Mesodermal cell (in vitro differentiated cells): ENCODE data around the gene CCDC198.
A peak's percentile ranks its signal among the peaks of the same experiment; 100 is the strongest.

Experiments used
- H3K27ac ChIP-seq: 2 replicates; pipeline ENCODE4 v1.7.0; 2013; ENCODE audit warnings: mild to moderate bottlenecking, low read depth, low read length, moderate library complexity; ENCODE audit not compliant: severe bottlenecking
- H3K36me3 ChIP-seq: 2 replicates; pipeline ENCODE4 v1.7.1; 2013; ENCODE audit warnings: mild to moderate bottlenecking, low read length, moderate library complexity; ENCODE audit not compliant: control insufficient read depth, insufficient read depth
- H3K4me1 ChIP-seq: one replicate; pipeline ENCODE4 v1.7.1; 2013; ENCODE audit warnings: mild to moderate bottlenecking, low read length; ENCODE audit not compliant: insufficient read depth, control insufficient read depth, poor library complexity, severe bottlenecking
- H3K4me3 ChIP-seq: 2 replicates; pipeline ENCODE4 v1.7.0; 2013; ENCODE audit warnings: low read length, control low read depth, mild to moderate bottlenecking; ENCODE audit not compliant: insufficient read depth, poor library complexity, severe bottlenecking; ENCODE audit errors: extremely low read depth
- H3K9me3 ChIP-seq: 2 replicates; pipeline ENCODE4 v1.7.1; 2013; ENCODE audit warnings: mild to moderate bottlenecking, low read length, moderate library complexity; ENCODE audit not compliant: control insufficient read depth
- WGBS, 2 experiments: methylation state at CpG; one replicate each; pipeline ENCODE4 v1.1.5; 2013; ENCODE audit warnings: missing lambda C conversion rate in 2 of 2; ENCODE audit not compliant: insufficient coverage in 2 of 2; 5-methylcytosine and 5-hydroxymethylcytosine counted together

CCDC198 gene

DNA sequence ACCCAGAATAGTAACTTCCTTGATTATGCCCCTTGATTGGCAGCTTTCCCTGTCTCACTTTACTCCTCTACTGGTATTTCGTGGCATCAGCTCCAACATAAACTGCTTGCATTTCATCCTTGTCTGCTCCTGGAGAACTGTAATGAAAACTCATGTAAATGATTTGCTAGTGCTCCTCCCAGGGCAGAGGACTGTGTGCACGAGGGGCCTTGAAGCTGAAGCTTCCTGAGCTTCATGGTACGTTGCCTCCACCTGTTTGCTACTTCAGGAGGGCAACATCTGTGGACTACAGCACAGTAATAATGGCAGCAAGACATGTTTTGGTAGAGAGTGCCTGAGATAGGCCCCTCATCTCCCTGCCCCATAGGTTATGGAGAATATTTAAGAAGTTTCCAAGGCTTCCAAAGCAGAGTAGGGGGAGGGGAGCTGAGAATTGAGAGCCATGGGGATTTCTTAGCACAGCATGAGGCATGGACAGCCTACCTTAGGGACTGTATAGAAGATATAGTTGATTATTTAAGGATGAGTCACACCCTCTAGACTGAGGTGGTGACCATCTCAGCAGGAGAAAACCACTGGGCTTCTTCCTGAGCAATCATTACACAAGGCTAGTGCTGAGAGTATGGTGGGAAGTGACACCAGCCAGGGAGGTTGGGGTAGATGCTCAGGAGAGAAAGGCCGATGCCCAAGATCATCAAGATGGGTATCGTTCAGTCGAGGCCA is 29.5 kb downstream of the CCDC198 start:
- peaks cover 5% of the 10 kb centered on the region for H3K9me3 ChIP-seq
- 72 to 91% methylated on average over 2 to 3 of the region's 6 CpGs for WGBS, 2 experiments

GRCh38 chr14:57462551-57462950 is 31.1 kb downstream of the CCDC198 start:
- Histone ChIP-seq H3K4me1 (no peaks in the 10 kb centered on the region), H3K27ac (no peak overlapping the region), H3K9me3 (no peaks in the 10 kb centered on the region), H3K36me3 (no peaks in the 10 kb centered on the region), H3K4me3 (no peak overlapping the region)
- WGBS, 2 experiments: 100% methylated on average over 2 of the region's 3 CpGs; no CpG with 5 or more reads in 1 of the 2 experiments

More for the DNA sequence above, 29.5 kb downstream of the CCDC198 start:
- Histone ChIP-seq H3K36me3 (no peaks in the 10 kb centered on the region), H3K27ac (no peak overlapping the region), H3K4me1 (no peaks in the 10 kb centered on the region), H3K4me3 (no peak overlapping the region)

GRCh38 chr14:57461777-57462320 is 31.8 kb downstream of the CCDC198 start:
- no peaks in the 10 kb centered on the region for H3K36me3 ChIP-seq
- no peaks in the 10 kb centered on the region for H3K4me1 ChIP-seq
- no peaks in the 10 kb centered on the region for H3K9me3 ChIP-seq
- H3K4me3 ChIP-seq: no peak overlapping the region
- peak overlapping the region; percentile 31 for H3K27ac ChIP-seq
- 90 to 92% methylated on average over 3 of the region's 5 CpGs for WGBS, 2 experiments

DNA sequence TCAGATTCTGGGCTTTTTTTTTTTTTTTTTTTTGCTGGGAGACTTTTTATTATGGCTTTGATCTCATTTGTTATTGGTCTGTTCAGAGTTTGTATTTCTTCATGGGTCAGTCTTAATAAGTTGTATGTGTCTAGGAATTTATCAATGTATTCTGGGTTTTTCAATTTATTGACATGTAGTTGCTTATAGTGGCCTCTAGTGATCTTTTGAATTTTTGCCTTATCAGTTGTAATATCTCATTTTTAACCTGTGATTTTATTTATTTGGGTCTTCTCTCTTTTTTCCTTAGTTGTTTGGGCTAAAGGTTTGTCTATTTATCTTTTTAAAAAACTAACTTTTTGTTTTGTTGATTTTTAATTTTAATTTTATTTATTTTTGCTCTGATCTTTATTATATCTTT is 57.7 kb downstream of the CCDC198 start:
- no peak overlapping the region for H3K4me3 ChIP-seq
- no peak overlapping the region for H3K27ac ChIP-seq
- H3K9me3 ChIP-seq: no peaks in the 10 kb centered on the region
- no peaks in the 10 kb centered on the region for H3K36me3 ChIP-seq
- no peaks in the 10 kb centered on the region for H3K4me1 ChIP-seq

DNA sequence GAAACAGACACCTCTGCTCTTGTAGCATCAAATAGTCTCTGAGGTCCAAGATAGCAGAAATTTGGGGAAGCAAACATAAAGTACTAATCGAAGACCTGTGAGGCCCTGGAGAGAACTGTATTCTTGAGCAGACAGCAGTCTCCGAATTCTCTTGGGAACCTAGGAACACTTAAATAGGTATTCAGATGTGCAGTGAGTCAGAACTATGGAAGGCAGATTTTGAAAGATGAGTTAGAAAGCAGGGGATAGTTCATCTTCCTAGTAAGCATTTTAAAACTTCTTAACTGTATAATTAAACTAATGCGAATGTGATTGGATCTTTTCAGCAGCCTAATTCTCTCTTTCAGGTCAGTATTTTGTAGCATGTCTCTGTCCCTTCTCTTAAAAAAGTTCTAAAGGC is 72.7 kb downstream of the CCDC198 start:
- Histone ChIP-seq H3K4me3 (no peak overlapping the region), H3K9me3 (no peaks in the 10 kb centered on the region), H3K27ac (no peak overlapping the region), H3K4me1 (no peaks in the 10 kb centered on the region), H3K36me3 (no peaks in the 10 kb centered on the region)
- WGBS, 2 experiments: 100% methylated on average over 2 of the region's 3 CpGs

DNA sequence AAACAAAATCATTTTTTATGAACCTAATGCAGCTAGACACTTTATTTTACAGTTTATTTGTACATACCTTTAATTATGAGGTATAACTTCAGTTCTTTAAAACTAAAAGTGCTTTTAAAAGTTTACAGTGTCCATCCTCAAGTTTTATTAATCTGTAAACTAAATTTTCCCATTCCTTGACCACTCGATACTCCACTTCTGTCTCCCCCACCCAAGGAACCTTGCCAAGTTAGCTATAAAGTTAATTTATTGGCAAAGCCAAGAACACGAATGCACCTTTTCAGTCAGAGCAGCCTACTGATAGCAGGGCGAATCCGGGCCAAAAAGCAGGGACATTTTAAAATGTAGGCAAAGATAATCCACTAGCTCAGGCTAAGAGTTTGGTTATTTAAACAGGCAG is 73.6 kb downstream of the CCDC198 start:
- H3K9me3 ChIP-seq: no peaks in the 10 kb centered on the region
- no peak overlapping the region for H3K27ac ChIP-seq
- 95 to 96% methylated on average over 3 of the region's 4 CpGs for WGBS, 2 experiments
- H3K4me3 ChIP-seq: no peak overlapping the region
- H3K36me3 ChIP-seq: no peaks in the 10 kb centered on the region
- H3K4me1 ChIP-seq: no peaks in the 10 kb centered on the region
